Gastrocnemius medialis (tissue), 4 donors: ENCODE data around the gene BOLL. TPM values are rescaled to one million over a fixed set of nuclear protein-coding genes. Genes with fewer than 3 reads are reported as not detected.
"Not testable (repeated sequence)": the region's sequence is repeated elsewhere in the genome, so short reads cannot be mapped to it uniquely, and the experiment has no call there.

Experiments
- ATAC-seq, 2 donors: fragments of 150-250 bp; one replicate each; pipeline ENCODE4 v1.9.1; 2016
- DNase-seq, 2 donors: peaks; one replicate each; pipeline ENCODE4 v3.0.0-alpha.2; 2019
- H3K27ac ChIP-seq, 4 donors: fragments of 200-600 bp; sonication (generic); 1 replicate in 1 of 4; 2 replicates in 3 of 4; pipeline ENCODE4 v1.5.1; 2016 to 2018; ENCODE audit warnings: mild to moderate bottlenecking in 2 of 4, moderate library complexity in 1 of 4
- H3K27me3 ChIP-seq, 3 donors: fragments of 200-600 bp; sonication (generic) in 2 of 3; 1 replicate in 1 of 3; 2 replicates in 2 of 3; pipeline versions ENCODE4 v1.5.1 to v1.6.0; 2016 to 2019; ENCODE audit warnings: mild to moderate bottlenecking in 1 of 3, moderate library complexity in 1 of 3
- H3K36me3 ChIP-seq, 2 donors: fragments of 200-600 bp; sonication (generic) in 1 of 2; one replicate each; pipeline ENCODE4 v1.5.1; 2017 to 2018
- H3K4me1 ChIP-seq, 2 donors: fragments of 200-600 bp; sonication (generic) in 1 of 2; one replicate each; pipeline ENCODE4 v1.5.1; 2016 to 2017; ENCODE audit warnings: mild to moderate bottlenecking in 2 of 2
- H3K4me3 ChIP-seq, 4 donors: fragments of 200-600 bp; sonication (generic) in 3 of 4; 1 replicate in 1 of 4; 2 replicates in 3 of 4; pipeline ENCODE4 v1.5.1; 2016 to 2019; ENCODE audit warnings: mild to moderate bottlenecking in 2 of 4
- H3K9me3 ChIP-seq, 3 donors: fragments of 200-600 bp; sonication (generic) in 2 of 3; 1 replicate in 1 of 3; 2 replicates in 2 of 3; pipeline ENCODE4 v1.5.1; 2016 to 2019
- CTCF ChIP-seq, 5 experiments: fragments of 450-650 bp in 3 of 5; fragments of 200-600 bp in 2 of 5; sonication (generic) in 2 of 5; IDR thresholded peaks in 4 of 5; conservative IDR thresholded peaks in 1 of 5; 1 replicate in 4 of 5; 2 replicates in 1 of 5; pipeline ENCODE4 v1.5.1; 2016 to 2019; ENCODE audit warnings: antibody characterized with exemption in 5 of 5, mild to moderate bottlenecking in 3 of 5, moderate library complexity in 3 of 5
- POLR2A ChIP-seq, 2 donors: fragments of 450-650 bp; IDR thresholded peaks; one replicate each; pipeline ENCODE4 v1.6.1; 2017; ENCODE audit warnings: antibody characterized with exemption in 2 of 2, mild to moderate bottlenecking in 2 of 2, moderate library complexity in 2 of 2
- in situ Hi-C, 4 donors: fragments of 200-750 bp; cut with MboI; loops; one replicate each; pipeline versions ENCODE4 v1.15.0 to v1.8.0; 2017; ENCODE audit warnings: low sequenced_read_pairs in 4 of 4
- intact Hi-C: fragments of 100-400 bp; cut with DNase I; formaldehyde crosslinking; loops from one replicate; pipeline ENCODE4 v1.15.1; 2023; ENCODE audit warnings: low total_unique reads
- total RNA-seq, 4 donors: library from RNA; depleted of rRNA; stranded (reverse); fragments of >200 nt; gene quantifications; one replicate each; pipeline versions ENCODE4 v1.1.0 to v1.2.3, GENCODE V29; 2016

BOLL gene
- total RNA-seq, 4 donors from 2014 or later, result 2.4 to 8.1 (median 2.6) TPM

DNA sequence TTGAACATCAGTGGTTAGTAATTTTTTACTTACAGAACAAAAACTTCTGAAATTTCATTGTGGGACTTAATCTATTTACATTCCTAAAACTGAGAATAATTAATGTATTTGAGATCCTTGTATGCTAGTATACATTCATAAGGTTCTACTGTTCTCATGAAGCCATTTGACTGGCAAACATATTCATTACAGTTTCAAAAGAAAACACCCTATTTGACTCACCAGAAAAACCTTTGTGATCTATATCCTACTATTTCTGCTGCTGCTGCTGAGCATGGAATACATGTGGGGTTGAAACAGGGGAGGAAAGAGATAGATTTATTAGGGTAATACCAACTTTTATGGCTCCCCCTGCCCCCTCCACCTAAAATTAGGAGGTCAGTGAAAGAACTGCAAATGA lies 58.1 kb downstream of the BOLL start:
- H3K9me3 ChIP-seq, result no peaks in the 10 kb centered on the region
- no peaks in the 10 kb centered on the region for H3K27me3 ChIP-seq
- intact Hi-C loops (no loop called here), in situ Hi-C loops (no loop called here)
- TF ChIP-seq CTCF (IDR thresholded peaks at IDR 0.05 in 4 of 5, conservative IDR thresholded peaks at IDR 0.05 in 1 of 5), result no peak
- TF ChIP-seq POLR2A (IDR thresholded peaks at IDR 0.05), result no peak
- H3K36me3 ChIP-seq, result no peaks in the 10 kb centered on the region
- H3K4me1 ChIP-seq, result peaks cover 0 to 6% of the 10 kb centered on the region in 2 donors
- H3K27ac ChIP-seq, result no peak overlapping the region
- no peak overlapping the region for H3K4me3 ChIP-seq
- DNase-seq (no peak), ATAC-seq (no peak)

DNA sequence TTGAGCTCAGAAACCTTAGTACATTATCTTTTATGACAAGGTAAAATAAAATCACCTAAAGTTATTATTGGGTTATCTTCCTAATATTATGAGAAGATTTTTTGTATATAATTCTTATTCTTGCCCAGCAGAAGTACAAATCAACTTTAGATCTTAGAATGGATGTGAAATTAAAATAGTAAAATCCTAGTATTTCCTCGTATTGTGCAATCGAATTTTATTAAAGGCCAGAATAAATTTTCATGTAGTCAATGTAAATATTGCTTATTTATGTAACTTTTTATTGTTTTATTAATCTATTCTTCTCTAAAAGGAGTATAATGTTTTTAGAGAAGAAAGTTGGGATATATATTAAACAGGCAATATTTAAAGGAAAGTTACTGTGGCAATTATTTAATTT lies 67.3 kb downstream of the BOLL start:
- in situ Hi-C loops (no loop called here), intact Hi-C loops (no loop called here)
- no peak overlapping the region for H3K4me3 ChIP-seq
- TF ChIP-seq CTCF (IDR thresholded peaks at IDR 0.05 in 4 of 5, conservative IDR thresholded peaks at IDR 0.05 in 1 of 5) (no peak), POLR2A (IDR thresholded peaks at IDR 0.05) (no peak)
- DNase-seq (no peak), ATAC-seq (no peak)
- peaks cover 5 to 10% of the 10 kb centered on the region in 2 donors for H3K4me1 ChIP-seq
- no peaks in the 10 kb centered on the region for H3K27me3 ChIP-seq
- H3K36me3 ChIP-seq, result no peaks in the 10 kb centered on the region
- H3K9me3 ChIP-seq, result no peaks in the 10 kb centered on the region
- H3K27ac ChIP-seq, result no peak overlapping the region

DNA sequence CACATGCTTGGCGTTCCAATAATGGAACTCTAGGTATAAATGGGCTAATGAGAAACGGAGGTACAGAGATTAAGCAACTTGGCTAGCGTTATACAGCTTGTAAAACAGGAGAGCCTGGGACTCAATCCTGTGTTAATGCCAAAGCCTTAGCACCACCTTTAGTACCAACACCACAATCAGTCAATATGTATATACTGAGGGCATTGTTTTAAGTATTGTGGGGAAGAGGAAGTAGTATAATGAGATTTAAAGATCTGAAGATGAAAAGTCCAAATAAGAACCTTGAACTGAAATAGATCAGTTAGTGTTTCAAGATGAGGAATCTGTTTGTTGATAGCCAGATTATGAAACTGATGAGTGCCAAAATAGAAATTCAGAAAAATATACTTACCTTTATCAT lies 71.8 kb downstream of the BOLL start:
- ATAC-seq (no peak), DNase-seq (no peak)
- peaks cover 10 to 14% of the 10 kb centered on the region in 2 donors for H3K4me1 ChIP-seq
- TF ChIP-seq POLR2A (IDR thresholded peaks at IDR 0.05) (no peak), CTCF (IDR thresholded peaks at IDR 0.05 in 4 of 5, conservative IDR thresholded peaks at IDR 0.05 in 1 of 5) (no peak)
- in situ Hi-C loops (no loop called here), intact Hi-C loops (no loop called here)
- no peaks in the 10 kb centered on the region for H3K27me3 ChIP-seq
- H3K4me3 ChIP-seq, result no peak overlapping the region
- H3K9me3 ChIP-seq, result no peaks in the 10 kb centered on the region
- H3K27ac ChIP-seq, result no peak overlapping the region
- peaks cover 0 to 5% of the 10 kb centered on the region in 2 donors for H3K36me3 ChIP-seq

DNA sequence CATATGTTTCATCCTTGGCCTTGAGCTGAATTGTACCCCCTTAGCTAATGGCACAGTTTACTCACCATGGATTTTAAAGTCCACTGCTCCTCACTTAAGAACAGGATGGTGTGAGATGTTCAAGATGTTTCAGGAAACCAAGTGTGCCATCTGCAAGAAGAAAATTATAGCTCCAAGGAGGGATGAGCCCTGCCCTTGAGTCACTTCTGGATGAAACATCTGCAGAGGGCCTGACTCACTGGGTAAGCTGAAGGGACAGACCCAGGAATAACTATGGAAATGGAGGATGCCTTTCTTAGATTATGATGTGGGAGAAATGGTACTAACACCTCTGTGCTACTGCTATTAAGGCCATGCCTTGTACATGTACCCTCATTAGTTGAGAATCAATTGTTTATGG lies 73.5 kb downstream of the BOLL start:
- Histone ChIP-seq H3K27ac (no peak overlapping the region), H3K9me3 (no peaks in the 10 kb centered on the region), H3K27me3 (no peaks in the 10 kb centered on the region), H3K36me3 (peaks cover 0 to 5% of the 10 kb centered on the region in 2 donors), H3K4me1 (peaks cover 27 to 31% of the 10 kb centered on the region in 2 donors), H3K4me3 (no peak overlapping the region)
- in situ Hi-C loops, result no loop called here
- DNase-seq (no peak), ATAC-seq (no peak)
- TF ChIP-seq CTCF (IDR thresholded peaks at IDR 0.05 in 4 of 5, conservative IDR thresholded peaks at IDR 0.05 in 1 of 5), result no peak
- no peak for TF ChIP-seq POLR2A (IDR thresholded peaks at IDR 0.05)
- intact Hi-C loops, result no loop called here

DNA sequence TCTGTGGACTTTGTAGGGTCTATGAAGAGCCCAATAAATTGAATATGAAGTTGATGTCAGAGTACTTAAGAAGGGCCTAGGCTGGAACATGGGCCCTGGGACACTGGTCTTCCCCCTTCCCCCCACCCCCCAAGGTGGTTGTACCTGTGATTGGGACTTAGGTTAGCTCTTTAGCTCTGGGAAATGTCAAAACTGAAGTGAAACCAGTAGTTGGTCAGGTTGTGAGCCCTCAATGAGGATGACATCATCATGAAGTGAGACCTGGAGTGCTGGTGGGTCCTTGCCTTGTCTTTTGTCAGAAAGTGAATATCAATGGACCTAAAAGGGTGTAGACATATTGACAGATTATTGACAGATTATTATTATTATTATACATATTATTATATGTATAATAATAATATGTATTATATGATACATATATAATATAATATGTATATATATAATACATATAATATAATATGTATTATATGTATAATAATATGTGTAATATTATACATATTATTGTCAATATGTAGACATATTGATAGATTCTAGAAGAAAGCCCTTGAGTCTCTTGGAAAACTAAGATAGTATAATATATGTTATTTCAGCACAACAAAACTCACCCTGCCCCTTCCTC lies 74.6 kb downstream of the BOLL start:
- DNase-seq (no peak), ATAC-seq (no peak)
- intact Hi-C loops (no loop called here), in situ Hi-C loops (no loop called here)
- H3K4me3 ChIP-seq, result no peak overlapping the region
- H3K36me3 ChIP-seq, result peaks cover 0 to 5% of the 10 kb centered on the region in 2 donors
- H3K9me3 ChIP-seq, result no peaks in the 10 kb centered on the region
- H3K27ac ChIP-seq, result no peak overlapping the region
- H3K4me1 ChIP-seq, result peaks cover 36 to 37% of the 10 kb centered on the region in 2 donors
- H3K27me3 ChIP-seq, result no peaks in the 10 kb centered on the region
- TF ChIP-seq CTCF (IDR thresholded peaks at IDR 0.05 in 4 of 5, conservative IDR thresholded peaks at IDR 0.05 in 1 of 5) (no peak), POLR2A (IDR thresholded peaks at IDR 0.05) (no peak)

DNA sequence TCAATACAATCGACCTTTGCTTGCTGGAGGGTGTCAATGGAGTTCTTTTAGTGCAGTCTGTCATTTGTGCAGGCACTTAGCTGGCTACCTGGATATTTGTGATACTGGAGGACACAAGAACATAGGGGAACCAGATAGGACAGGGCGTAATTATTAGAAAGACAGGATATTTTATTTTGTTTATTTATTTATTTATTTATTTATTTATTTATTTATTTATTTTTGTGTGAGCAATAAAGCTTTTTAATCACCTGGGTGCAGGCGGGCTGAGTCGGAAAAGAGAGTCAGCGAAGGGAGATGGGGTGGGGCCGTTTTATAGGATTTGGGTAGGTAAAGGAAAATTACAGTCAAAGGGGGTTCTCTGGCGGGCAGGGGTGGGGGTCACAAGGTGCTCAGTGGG lies 76.0 kb downstream of the BOLL start:
- not testable (repeated sequence) for H3K36me3 ChIP-seq, H3K27me3 ChIP-seq, DNase-seq, H3K4me3 ChIP-seq, H3K27ac ChIP-seq, ATAC-seq, H3K9me3 ChIP-seq
- H3K4me1 ChIP-seq, result peaks cover 36 to 43% of the 10 kb centered on the region in 2 donors
- intact Hi-C loops, result loop anchor here (5.0 to 10.0 kb wide), 4 partner anchors 257 to 1756 kb away; partner anchors contain the start of genes COQ10B, PGAP1 and SF3B1
- in situ Hi-C loops, result loop anchor here (5.0 to 10.0 kb wide), 4 partner anchors 66 to 194 kb away; partner anchors contain the start of genes BOLL (in 2 of the 4) and MOB4 (in 1 of the 4)
